GM21390 (cell line): ENCODE results near the gene CYP46A1.

Experiments used
- ATAC-seq: cut with Tn5 transposase; IDR thresholded peaks from one replicate; pipeline ENCODE4 v1.9.1; 2021; ENCODE audit not compliant: unreplicated experiment

CYP46A1 gene

DNA sequence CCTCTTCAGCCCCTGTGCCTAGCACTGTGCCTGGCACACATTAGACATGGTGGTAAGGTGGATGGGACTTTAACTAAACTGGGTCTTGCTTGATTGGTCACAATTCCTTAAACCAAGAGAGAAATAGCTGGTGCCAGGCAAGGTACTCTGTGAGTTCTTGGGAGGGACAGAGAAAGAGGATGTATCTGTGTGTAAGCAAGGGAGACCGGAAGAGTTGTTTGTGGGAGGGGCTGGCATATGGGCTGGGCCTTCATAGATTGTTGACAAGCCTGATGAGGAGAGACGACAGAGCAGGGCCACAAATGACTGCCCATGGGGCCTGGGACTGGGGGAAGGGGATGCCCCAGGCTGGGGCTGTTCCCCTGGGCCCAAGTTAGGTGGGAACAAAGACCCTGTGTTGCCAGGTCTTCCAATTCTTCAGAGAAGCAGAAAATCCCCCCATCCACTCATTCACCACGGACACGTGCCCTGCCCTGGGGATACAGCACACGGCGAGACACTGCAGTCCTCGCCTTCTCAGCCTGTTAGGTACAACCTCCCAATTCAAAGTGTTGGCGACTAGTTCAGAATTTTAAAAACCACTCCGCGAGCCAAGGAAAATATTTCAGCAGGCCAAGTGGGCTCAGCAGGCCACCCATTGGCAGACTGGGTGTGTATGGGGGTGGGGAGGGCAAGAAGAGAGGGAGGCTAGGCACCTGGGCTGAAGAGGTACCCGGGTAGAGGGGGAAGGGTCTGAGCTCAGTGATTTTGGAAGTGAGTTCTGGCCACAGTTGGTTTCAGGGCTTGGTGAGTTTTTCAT lies 11.4 kb upstream of the CYP46A1 start:
- no peak for ATAC-seq

GRCh38 chr14:99673305-99674063 lies 10.6 kb upstream of the CYP46A1 start:
- ATAC-seq = no peak

GRCh38 chr14:99674064-99674650 lies 9.9 kb upstream of the CYP46A1 start:
- no peak for ATAC-seq

GRCh38 chr14:99674776-99675381 lies 9.2 kb upstream of the CYP46A1 start:
- ATAC-seq = no peak

DNA sequence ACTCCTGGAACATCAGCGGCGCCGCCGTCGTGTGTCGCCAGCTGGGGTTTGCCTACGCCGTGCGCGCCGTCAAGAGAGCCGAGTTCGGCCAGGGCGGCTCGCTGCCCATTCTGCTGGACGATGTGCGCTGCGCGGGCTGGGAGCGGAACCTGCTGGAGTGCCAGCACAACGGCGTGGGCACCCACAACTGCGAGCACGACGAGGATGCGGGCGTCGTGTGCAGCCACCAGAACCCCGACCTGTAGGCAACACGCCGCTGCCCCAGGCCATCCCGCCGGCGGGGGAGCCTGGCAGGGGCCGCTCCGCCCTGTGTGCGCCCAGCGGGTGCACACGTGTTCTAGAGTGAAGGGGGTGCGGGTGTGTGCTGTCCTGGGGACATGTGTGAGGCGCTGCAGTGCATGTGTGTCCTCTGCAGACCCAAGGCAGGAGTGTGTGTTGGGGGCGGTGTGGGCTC lies 8.7 kb upstream of the CYP46A1 start:
- no peak for ATAC-seq

GRCh38 chr14:99675951-99676350 lies 8.1 kb upstream of the CYP46A1 start:
- ATAC-seq = no peak

DNA sequence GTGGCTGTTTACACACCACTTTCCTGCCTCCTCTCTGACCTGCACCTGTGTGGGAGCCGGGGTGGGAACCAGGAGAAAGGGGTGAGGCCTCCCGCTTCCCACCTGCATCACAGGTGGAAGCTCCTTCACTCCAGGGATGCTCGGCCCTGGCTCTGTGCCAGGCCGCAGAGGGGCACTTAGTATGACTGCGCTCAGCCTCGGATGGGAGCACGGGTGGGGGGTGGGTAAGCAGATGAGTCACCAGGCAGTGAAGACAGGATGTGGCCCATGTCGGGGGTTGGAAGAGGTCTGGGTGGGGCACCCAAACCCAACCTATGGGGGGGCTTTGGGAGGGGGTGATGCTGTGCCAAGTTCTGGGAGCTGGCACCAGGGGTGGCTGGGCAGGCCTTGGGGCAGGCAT lies 7.4 kb upstream of the CYP46A1 start:
- no peak for ATAC-seq

DNA sequence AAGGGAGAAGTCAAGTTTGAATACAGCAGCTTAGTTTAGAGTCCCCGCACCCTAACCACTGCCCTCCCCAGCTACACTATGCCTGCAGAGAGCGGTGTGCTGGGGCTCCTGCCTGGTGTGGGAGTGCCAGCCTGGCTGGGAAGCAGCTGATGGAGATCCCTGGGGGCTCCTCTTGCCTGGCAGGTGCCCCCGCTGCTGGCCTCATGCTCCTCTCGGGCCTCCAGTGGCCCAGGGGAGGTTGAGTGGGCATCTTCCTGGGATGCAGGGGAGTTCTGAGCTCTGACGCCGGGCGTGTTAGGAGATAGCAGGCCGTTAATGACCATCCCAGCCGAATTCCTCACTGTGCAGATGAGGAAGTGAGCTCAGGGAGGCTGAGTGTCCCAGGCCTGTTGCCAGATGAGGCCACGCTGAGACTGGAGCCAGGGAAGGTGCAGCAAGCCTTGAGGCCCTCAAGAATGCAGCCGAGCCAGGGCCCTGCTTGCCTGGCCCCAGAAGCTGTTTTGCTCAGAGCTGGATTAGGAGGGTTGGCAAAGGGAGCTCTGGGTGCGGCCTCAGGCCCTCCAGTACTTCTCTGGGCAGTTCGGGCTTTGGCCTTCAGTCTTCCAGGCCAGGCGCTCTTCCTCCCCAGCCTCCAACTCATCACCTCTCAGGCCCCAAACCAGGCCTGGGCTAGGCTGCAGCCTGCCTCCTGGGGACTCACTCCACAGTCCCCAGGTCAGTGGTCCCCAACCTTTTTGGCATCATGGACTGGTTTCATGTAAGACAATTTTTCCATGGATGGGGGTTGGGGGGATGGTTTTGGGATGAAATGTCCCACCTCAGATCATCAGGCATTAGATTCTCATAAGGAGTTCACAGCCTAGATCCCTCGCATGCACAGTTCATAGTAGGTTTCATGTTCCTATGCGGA lies 6.6 kb upstream of the CYP46A1 start:
- ATAC-seq = no peak

DNA sequence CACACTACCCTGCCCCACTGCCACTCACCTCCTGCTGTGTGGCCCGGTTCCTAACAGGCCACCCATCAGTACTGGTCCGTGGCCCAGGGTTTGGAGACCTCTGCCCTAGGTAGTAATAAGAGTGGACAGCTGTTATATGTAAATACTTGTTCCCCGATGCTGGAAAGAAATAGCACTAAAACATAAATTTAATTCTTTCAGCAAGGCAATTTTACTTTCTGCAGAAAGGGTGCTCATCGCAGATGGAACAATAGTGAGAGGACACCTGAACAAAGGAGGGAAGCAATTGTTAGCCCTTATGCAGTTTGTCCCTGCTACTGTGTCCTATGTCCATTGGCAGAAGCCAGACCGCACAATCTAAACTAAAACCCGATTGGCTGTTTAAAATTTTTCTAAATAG lies 5.9 kb upstream of the CYP46A1 start:
- ATAC-seq = no peak

GRCh38 chr14:99679111-99679510 lies 5.0 kb upstream of the CYP46A1 start:
- ATAC-seq = no peak

- no peak for ATAC-seq
These were observed 4.6 kb upstream of the CYP46A1 start for GRCh38 chr14:99679543-99679942.

DNA sequence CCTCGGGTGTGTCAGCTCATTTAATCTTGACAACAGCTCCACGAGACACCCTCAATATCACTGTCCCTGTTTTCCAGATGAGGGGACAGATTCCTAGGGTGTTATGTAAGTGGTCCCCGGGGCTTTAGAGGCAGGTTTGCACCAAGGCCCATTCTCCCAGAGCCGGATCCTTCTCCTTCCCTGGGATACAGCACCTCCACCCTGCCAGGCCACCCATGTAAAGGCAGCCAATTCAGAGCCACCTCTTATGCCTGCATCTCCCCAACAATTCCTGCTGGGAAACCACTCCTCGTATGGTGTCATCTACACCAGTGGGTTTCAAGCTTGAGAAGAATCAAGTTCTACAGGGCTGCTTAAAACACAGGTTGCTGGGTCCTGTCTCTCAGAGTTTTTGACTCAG lies 4.1 kb upstream of the CYP46A1 start:
- ATAC-seq = no peak

- no peak for ATAC-seq
These were observed 2.8 kb upstream of the CYP46A1 start for GRCh38 chr14:99681101-99681831.

DNA sequence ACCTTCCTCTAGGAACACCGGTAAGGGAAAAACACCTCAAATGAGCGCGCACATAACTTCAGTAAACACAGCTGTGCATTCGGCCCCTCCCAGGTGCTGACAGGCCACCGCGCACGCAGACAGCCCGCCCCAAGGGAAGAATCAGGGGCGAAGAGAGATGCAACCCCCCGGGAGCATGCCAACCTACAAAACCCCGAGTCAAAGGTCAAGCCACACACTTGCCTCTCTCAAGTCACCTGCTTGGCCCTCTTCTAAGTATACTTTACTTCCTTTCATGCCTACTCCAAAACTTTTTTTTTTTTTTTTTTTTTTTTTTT lies 2.3 kb upstream of the CYP46A1 start:
- no peak for ATAC-seq

DNA sequence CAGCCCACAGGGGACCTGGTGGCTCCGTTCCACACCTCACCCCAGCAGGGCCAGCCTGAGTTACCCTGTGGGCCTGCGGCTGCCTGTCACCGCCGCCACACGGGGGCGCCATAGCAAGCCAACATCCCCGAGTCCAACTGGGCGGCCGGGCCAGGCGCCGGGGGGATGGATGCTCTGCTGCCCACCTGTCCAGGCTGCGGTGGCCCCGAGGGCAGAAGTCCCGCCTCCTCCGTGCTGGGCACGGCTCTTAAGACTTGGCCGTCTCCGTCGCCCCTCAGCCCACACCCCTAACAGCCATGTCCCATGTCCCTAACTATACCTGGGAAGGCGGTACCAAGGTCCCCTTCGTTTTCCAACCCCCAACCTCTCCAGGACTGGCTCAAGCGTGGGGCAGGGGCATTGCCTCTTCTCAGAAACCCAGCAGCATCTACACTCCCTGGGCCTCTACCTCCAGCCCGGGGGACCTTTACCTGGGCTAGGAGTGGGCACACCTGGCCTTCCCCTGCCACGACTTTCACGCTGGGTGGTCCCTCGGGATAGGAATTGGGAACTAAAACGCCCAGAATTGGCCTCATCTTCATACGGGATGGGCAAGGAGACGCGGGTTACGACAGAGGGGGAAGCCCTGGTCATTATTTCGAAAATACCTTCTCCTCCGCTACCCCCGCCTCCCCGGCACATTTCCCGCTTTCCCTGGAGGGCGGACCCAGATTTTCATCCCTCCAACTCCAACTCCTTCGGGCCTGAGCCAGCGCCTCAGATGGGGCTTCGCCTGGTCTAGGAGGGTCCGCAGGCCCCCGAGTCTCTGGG lies 1.1 kb upstream of the CYP46A1 start:
- peak; percentile 41 for ATAC-seq

- peak; percentile 31 for ATAC-seq
These were observed 374 bp downstream of the CYP46A1 start for GRCh38 chr14:99684410-99684934.

DNA sequence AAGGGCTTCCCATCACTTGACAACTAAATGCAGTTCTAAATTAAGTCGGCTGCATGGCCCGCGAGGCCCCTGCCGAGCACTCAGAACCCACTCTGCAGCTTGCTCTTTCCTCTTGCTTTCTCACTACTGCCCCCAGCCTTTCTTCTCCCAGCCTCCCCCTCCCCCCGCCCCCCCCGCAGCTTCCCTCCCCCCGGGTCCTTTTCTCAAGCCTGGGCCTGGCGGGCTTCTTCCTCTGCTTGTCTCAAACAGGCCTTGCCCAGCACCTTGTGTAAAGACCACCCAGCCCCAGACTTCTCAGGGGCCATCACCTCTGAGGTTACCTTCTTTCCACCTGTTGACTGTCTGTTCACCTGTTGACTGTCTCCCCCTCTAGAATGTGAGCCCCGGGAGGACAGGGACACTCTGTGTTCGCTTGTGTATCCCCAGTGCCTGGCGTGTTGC lies 1.1 kb downstream of the CYP46A1 start:
- ATAC-seq = no peak

DNA sequence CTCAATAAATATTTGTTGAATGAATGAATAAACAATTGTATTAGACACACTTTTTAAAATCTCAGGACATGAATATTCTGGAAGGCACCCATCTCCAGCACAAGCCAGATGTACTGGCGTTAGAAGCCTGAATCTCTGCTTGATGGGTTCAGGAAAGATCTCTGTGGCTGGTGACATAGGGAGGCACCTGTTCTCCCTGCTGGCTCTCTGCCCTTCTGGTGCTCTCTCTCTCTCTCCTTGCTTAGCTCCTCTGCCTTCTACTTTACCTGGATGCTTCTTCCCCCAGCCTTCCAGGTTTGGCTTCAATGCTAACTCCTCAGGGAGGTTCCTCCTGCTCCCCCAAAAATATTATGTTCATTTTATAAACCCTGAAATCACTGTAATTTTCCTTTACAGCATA lies 1.5 kb downstream of the CYP46A1 start:
- no peak for ATAC-seq
